Suprapubic skin (tissue), 4 donors: ENCODE measurements around the gene SERPIND1. TPM values are rescaled to one million over a fixed set of nuclear protein-coding genes. Genes with fewer than 3 reads are reported as not detected.

Experiments used
- DNase-seq, 2 donors: peaks; one replicate each; pipeline ENCODE4 v3.0.0-alpha.2; 2019; ENCODE audit warnings: low spot score in 2 of 2
- H3K27ac ChIP-seq: fragments of 200-600 bp; sonication (generic); one replicate; pipeline ENCODE4 v1.5.1; 2019
- H3K27me3 ChIP-seq: fragments of 200-600 bp; sonication (generic); one replicate; pipeline ENCODE4 v1.5.1; 2019
- H3K36me3 ChIP-seq: fragments of 200-600 bp; sonication (generic); one replicate; pipeline ENCODE4 v1.5.1; 2019
- H3K4me1 ChIP-seq: fragments of 200-600 bp; sonication (generic); one replicate; pipeline ENCODE4 v1.5.1; 2019
- H3K4me3 ChIP-seq: fragments of 200-600 bp; sonication (generic); one replicate; pipeline ENCODE4 v1.5.1; 2019; ENCODE audit warnings: mild to moderate bottlenecking
- H3K9me3 ChIP-seq: fragments of 200-600 bp; sonication (generic); one replicate; pipeline ENCODE4 v1.5.1; 2019
- EP300 ChIP-seq: sonication (generic); formaldehyde crosslinking; IDR thresholded peaks from one replicate; pipeline ENCODE4 v1.6.1; 2017; ENCODE audit warnings: antibody characterized with exemption
- POLR2A ChIP-seq, 2 donors: fragments of 450-650 bp; IDR thresholded peaks; one replicate each; pipeline ENCODE4 v1.6.1; 2017; ENCODE audit warnings: antibody characterized with exemption in 2 of 2, mild to moderate bottlenecking in 2 of 2, moderate library complexity in 2 of 2
- POLR2AphosphoS5 ChIP-seq, 3 donors: sonication (generic); formaldehyde crosslinking; IDR thresholded peaks; one replicate each; pipeline ENCODE4 v1.6.1; 2017; ENCODE audit warnings: antibody characterized with exemption in 3 of 3
- WGBS: methylation state at CpG from one replicate; pipeline ENCODE4 v1.1.5; 2018; 5-methylcytosine and 5-hydroxymethylcytosine counted together
- total RNA-seq, 4 donors: library from RNA; depleted of rRNA; stranded (reverse); fragments of >200 nt; gene quantifications; one replicate each; pipeline ENCODE4 v1.1.0, GENCODE V29; 2016
- TF ChIP-seq, protein P1 (sequence below), 2 donors: fragments of 200-600 bp in 1 of 2; fragments of 450-650 bp in 1 of 2; sonication (generic) in 1 of 2; IDR thresholded peaks; one replicate each; pipeline ENCODE4 v1.5.1; 2016 to 2019; ENCODE audit warnings: antibody characterized with exemption in 2 of 2, mild to moderate bottlenecking in 1 of 2, moderate library complexity in 1 of 2

Gene SERPIND1
- total RNA-seq, 4 donors from 2014 or later, result 0.40 TPM; not detected in 3

DNA sequence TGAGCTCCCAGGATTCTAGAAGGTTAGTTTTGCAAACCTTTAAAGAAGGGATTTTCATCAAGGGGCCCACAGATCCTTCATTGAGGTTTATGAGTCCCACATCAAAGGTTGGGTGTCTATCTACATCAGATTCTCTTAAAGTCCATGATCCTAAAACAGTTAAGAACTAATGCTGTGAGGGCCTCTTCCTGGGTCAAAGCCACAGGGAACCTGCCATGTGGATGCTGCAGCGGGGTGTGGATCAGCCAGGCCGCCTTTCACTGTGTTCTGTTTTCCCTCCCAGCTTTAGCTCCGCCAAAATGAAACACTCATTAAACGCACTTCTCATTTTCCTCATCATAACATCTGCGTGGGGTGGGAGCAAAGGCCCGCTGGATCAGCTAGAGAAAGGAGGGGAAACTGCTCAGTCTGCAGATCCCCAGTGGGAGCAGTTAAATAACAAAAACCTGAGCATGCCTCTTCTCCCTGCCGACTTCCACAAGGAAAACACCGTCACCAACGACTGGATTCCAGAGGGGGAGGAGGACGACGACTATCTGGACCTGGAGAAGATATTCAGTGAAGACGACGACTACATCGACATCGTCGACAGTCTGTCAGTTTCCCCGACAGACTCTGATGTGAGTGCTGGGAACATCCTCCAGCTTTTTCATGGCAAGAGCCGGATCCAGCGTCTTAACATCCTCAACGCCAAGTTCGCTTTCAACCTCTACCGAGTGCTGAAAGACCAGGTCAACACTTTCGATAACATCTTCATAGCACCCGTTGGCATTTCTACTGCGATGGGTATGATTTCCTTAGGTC is 5.3 kb downstream of the SERPIND1 start:
- Histone ChIP-seq H3K27me3 (no peaks in the 10 kb centered on the region), H3K27ac (no peak overlapping the region), H3K4me3 (no peak overlapping the region), H3K36me3 (peaks cover 16% of the 10 kb centered on the region), H3K4me1 (peaks cover 15% of the 10 kb centered on the region), H3K9me3 (no peaks in the 10 kb centered on the region)
- no peak for DNase-seq
- WGBS, result 85% methylated on average over 25 of the region's 25 CpGs
- no peak for TF ChIP-seq POLR2A (IDR thresholded peaks at IDR 0.05)

DNA sequence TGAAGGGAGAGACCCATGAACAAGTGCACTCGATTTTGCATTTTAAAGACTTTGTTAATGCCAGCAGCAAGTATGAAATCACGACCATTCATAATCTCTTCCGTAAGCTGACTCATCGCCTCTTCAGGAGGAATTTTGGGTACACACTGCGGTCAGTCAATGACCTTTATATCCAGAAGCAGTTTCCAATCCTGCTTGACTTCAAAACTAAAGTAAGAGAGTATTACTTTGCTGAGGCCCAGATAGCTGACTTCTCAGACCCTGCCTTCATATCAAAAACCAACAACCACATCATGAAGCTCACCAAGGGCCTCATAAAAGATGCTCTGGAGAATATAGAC is 5.9 kb downstream of the SERPIND1 start:
- H3K4me1 ChIP-seq, result peaks cover 15% of the 10 kb centered on the region
- WGBS, result 93% methylated on average over 5 of the region's 5 CpGs
- peaks cover 16% of the 10 kb centered on the region for H3K36me3 ChIP-seq
- no peak for DNase-seq
- no peaks in the 10 kb centered on the region for H3K9me3 ChIP-seq
- TF ChIP-seq, protein P1, sequence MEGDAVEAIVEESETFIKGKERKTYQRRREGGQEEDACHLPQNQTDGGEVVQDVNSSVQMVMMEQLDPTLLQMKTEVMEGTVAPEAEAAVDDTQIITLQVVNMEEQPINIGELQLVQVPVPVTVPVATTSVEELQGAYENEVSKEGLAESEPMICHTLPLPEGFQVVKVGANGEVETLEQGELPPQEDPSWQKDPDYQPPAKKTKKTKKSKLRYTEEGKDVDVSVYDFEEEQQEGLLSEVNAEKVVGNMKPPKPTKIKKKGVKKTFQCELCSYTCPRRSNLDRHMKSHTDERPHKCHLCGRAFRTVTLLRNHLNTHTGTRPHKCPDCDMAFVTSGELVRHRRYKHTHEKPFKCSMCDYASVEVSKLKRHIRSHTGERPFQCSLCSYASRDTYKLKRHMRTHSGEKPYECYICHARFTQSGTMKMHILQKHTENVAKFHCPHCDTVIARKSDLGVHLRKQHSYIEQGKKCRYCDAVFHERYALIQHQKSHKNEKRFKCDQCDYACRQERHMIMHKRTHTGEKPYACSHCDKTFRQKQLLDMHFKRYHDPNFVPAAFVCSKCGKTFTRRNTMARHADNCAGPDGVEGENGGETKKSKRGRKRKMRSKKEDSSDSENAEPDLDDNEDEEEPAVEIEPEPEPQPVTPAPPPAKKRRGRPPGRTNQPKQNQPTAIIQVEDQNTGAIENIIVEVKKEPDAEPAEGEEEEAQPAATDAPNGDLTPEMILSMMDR (IDR thresholded peaks at IDR 0.05), result no peak
- TF ChIP-seq EP300, result no peak
- no peak for TF ChIP-seq POLR2AphosphoS5 (IDR thresholded peaks at IDR 0.05)
- TF ChIP-seq POLR2A (IDR thresholded peaks at IDR 0.05), result no peak
- no peak overlapping the region for H3K4me3 ChIP-seq
- no peak overlapping the region for H3K27ac ChIP-seq
- no peaks in the 10 kb centered on the region for H3K27me3 ChIP-seq

DNA sequence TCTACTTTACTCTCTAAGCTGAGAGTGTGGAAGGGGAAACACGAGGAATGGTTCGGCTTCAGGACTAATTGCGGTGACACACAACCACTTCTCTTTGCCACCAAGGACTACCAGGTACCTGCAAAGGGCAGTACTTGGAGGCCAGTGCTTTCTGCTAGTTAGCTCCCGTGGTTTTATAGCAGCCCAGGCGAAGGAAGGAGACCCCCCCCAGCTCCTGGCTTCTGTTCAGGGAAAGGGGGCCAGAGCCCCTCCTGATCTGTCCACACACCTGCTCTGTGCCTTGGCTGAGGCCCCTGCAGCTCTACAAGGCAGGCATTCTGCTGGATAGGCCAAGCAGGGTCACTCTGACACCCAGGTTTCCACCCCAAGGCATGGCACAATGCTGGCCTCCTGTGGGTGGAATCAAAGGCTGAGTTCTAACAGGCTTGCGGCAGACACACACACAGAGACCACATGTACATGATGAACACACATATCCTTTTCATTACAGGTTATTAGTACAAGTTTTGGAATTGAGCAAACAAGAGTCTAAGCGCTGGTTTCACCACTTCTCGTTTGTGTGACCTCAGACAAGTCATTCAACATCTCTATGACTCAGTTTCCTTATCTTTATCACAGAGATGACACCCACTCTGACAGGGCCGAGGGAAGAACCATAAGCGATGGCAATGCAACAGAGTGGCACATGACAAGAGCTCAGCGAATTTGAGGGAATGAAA is 7.5 kb downstream of the SERPIND1 start:
- Histone ChIP-seq H3K4me1 (peaks cover 15% of the 10 kb centered on the region), H3K4me3 (no peak overlapping the region), H3K9me3 (no peaks in the 10 kb centered on the region), H3K36me3 (peaks cover 22% of the 10 kb centered on the region), H3K27me3 (no peaks in the 10 kb centered on the region), H3K27ac (no peak overlapping the region)
- no peak for DNase-seq
- TF ChIP-seq POLR2AphosphoS5 (IDR thresholded peaks at IDR 0.05) (no peak), EP300 (no peak), POLR2A (IDR thresholded peaks at IDR 0.05) (no peak)
- TF ChIP-seq, protein P1 (IDR thresholded peaks at IDR 0.05), result no peak
- 80% methylated on average over 11 of the region's 11 CpGs for WGBS

DNA sequence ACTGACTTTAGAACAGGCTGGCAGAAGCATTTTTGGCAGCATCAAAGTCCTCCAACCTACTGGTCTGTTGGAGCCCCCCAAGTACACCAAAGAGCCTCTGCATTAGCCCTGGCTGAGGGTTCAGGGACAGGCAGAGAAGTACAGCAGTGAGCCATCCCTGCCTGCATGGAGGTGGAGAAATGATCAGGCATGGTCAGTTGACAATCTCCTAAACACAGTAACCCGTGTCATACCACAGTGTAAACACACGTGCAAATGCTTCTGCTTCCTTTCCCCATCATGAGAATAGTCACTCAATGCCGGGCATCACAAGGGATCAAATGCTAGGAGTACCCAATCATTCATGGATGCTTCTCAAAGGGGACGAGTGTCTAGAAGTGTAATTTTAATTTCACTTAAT is 8.2 kb downstream of the SERPIND1 start:
- H3K27me3 ChIP-seq, result no peaks in the 10 kb centered on the region
- 90% methylated on average over 4 of the region's 4 CpGs for WGBS
- no peaks in the 10 kb centered on the region for H3K9me3 ChIP-seq
- TF ChIP-seq EP300, result no peak
- TF ChIP-seq, protein P1 (IDR thresholded peaks at IDR 0.05), result no peak
- TF ChIP-seq POLR2AphosphoS5 (IDR thresholded peaks at IDR 0.05), result no peak
- TF ChIP-seq POLR2A (IDR thresholded peaks at IDR 0.05), result no peak
- peaks cover 15% of the 10 kb centered on the region for H3K4me1 ChIP-seq
- H3K4me3 ChIP-seq, result no peak overlapping the region
- no peak overlapping the region for H3K27ac ChIP-seq
- peaks cover 28% of the 10 kb centered on the region for H3K36me3 ChIP-seq
- DNase-seq, result no peak

DNA sequence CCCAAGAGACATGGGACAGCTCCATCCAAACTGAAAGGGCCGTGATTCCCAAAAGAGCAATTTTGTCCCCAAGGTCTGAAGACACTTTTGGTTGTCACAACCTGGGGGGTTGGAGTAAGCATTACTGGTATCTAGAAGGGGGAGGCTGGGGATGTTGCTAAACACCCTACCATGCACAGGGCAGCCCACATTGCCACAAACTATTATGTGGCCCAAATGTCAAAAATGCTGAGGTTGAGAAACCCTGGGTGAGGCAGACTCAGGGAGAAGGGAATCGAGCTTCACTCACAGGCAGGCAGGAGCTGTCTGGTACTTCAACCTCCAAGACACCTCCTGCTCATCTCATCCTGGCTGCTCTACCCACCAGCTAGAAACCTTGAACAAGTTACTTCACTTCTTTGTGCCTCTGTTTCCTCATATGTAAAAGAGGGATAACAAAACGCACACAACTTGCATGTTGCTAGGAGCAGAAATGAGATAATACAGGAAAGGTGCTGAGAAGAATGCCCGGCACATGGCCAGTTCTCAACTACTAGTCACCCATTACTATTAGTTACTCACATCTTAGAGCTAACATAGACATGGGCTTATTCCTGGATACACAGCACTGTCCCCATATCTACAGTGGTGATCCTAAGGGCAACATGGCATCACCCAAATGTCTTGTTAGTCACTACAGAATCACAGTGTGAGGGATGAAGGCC is 8.8 kb downstream of the SERPIND1 start:
- no peak for DNase-seq
- no peak for TF ChIP-seq EP300
- TF ChIP-seq POLR2AphosphoS5 (IDR thresholded peaks at IDR 0.05), result no peak
- TF ChIP-seq, protein P1 (IDR thresholded peaks at IDR 0.05), result no peak
- TF ChIP-seq POLR2A (IDR thresholded peaks at IDR 0.05), result no peak
- peaks cover 35% of the 10 kb centered on the region for H3K36me3 ChIP-seq
- H3K4me3 ChIP-seq, result no peak overlapping the region
- no peaks in the 10 kb centered on the region for H3K9me3 ChIP-seq
- H3K27ac ChIP-seq, result no peak overlapping the region
- 92% methylated on average over 4 of the region's 4 CpGs for WGBS
- no peaks in the 10 kb centered on the region for H3K27me3 ChIP-seq
- H3K4me1 ChIP-seq, result peaks cover 9% of the 10 kb centered on the region
